SU-DHL-6 (cell line): ENCODE data around the gene NCOA3.

Experiments
- EZH2phosphoT487 ChIP-seq: fragments of 200-600 bp; sonication (generic), shearing (Covaris generic); conservative IDR thresholded peaks from 2 replicates; pipeline ENCODE4 v1.6.1; 2018; ENCODE audit warnings: mild to moderate bottlenecking, antibody characterized with exemption, low read length, moderate library complexity, mixed read lengths
- TF ChIP-seq, protein P1 (sequence below): fragments of 200-600 bp; sonication (generic); IDR thresholded peaks from one replicate; pipeline ENCODE4 v1.5.1; 2017; ENCODE audit warnings: antibody characterized with exemption, mild to moderate bottlenecking, low read length, moderate library complexity; ENCODE audit not compliant: insufficient read depth, poor library complexity, severe bottlenecking

DNA sequence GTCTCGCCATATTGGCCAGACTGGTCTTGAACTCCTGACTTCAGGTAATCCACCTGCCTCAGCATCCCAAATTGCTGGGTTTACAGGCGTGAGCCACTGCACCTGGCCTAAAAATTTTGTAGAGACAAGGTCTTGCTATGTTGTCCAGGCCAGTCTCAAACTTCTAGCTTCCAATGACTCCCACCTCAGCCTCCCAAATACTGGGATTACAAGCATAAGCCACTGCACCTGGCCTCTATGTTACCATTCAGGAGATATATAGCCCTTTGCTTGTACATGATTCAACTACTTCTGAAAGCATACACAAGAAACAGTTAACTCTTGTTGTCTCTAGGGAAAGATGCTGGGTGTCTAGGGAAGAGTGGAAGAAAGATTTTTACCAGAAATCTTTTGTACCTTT, 19.0 kb upstream of the NCOA3 start:
- TF ChIP-seq, protein P1, sequence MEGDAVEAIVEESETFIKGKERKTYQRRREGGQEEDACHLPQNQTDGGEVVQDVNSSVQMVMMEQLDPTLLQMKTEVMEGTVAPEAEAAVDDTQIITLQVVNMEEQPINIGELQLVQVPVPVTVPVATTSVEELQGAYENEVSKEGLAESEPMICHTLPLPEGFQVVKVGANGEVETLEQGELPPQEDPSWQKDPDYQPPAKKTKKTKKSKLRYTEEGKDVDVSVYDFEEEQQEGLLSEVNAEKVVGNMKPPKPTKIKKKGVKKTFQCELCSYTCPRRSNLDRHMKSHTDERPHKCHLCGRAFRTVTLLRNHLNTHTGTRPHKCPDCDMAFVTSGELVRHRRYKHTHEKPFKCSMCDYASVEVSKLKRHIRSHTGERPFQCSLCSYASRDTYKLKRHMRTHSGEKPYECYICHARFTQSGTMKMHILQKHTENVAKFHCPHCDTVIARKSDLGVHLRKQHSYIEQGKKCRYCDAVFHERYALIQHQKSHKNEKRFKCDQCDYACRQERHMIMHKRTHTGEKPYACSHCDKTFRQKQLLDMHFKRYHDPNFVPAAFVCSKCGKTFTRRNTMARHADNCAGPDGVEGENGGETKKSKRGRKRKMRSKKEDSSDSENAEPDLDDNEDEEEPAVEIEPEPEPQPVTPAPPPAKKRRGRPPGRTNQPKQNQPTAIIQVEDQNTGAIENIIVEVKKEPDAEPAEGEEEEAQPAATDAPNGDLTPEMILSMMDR, result no peak
- TF ChIP-seq EZH2phosphoT487, result no peak
